DND-41 (cell line): ENCODE measurements around the gene MIPOL1.

ENCODE experiments used
- CTCF ChIP-seq: IDR thresholded peaks from 2 replicates; pipeline ENCODE4 v1.5.1; 2012; ENCODE audit warnings: borderline replicate concordance, low read length, moderate library complexity, mild to moderate bottlenecking; ENCODE audit not compliant: poor library complexity, severe bottlenecking; ENCODE audit errors: extremely low read depth
- EZH2 ChIP-seq: IDR thresholded peaks from 3 replicates; pipeline ENCODE4 v1.6.1; 2012; ENCODE audit warnings: borderline replicate concordance, low read depth, mild to moderate bottlenecking, moderate library complexity, low read length, inconsistent platforms; ENCODE audit not compliant: severe bottlenecking

- TF ChIP-seq CTCF (no peak), EZH2 (no peak)
Observed at GRCh38 chr14:37247791-37248461, 50.2 kb downstream of the MIPOL1 start.
